Osteoblast (primary cell): ENCODE measurements around the gene TRAPPC11. TPM values are rescaled to one million over a fixed set of nuclear protein-coding genes. Genes with fewer than 3 reads are reported as not detected.

ENCODE experiments used
- DNase-seq: peaks from one replicate; pipeline ENCODE4 v3.0.0; 2011; ENCODE audit warnings: low spot score, mixed read lengths; ENCODE audit not compliant: insufficient read length; ENCODE audit errors: missing footprints
- H2AFZ ChIP-seq: 2 replicates; pipeline ENCODE4 v1.6.0; 2011; ENCODE audit warnings: mild to moderate bottlenecking, low read length
- H3K27ac ChIP-seq: 2 replicates; pipeline ENCODE4 v1.5.1; 2011; ENCODE audit warnings: mild to moderate bottlenecking, low read depth, low read length, moderate library complexity
- H3K27me3 ChIP-seq: 2 replicates; pipeline ENCODE4 v1.6.0; 2012; ENCODE audit warnings: mild to moderate bottlenecking, control low read depth, inconsistent platforms, low read length, moderate library complexity; ENCODE audit not compliant: insufficient read depth
- H3K36me3 ChIP-seq: 2 replicates; pipeline ENCODE4 v1.5.1; 2011; ENCODE audit warnings: mild to moderate bottlenecking, low read length, control low read depth, moderate library complexity; ENCODE audit not compliant: insufficient read depth
- H3K4me1 ChIP-seq: 2 replicates; pipeline ENCODE4 v1.5.1; 2011; ENCODE audit warnings: mild to moderate bottlenecking, low read length, control low read depth, moderate library complexity; ENCODE audit not compliant: insufficient read depth
- H3K4me2 ChIP-seq: 2 replicates; pipeline ENCODE4 v1.6.0; 2011; ENCODE audit warnings: mild to moderate bottlenecking, low read length; ENCODE audit not compliant: insufficient read depth
- H3K4me3 ChIP-seq: fragments of 200-600 bp; sonication (generic); 3 replicates; pipeline ENCODE4 v1.5.1; 2012; ENCODE audit warnings: mild to moderate bottlenecking, low read length, inconsistent platforms; ENCODE audit not compliant: insufficient read depth
- H3K79me2 ChIP-seq: 2 replicates; pipeline ENCODE4 v1.6.0; 2012; ENCODE audit warnings: mild to moderate bottlenecking, low read length, control low read depth, inconsistent platforms; ENCODE audit not compliant: insufficient read depth
- H3K9me3 ChIP-seq: 2 replicates; pipeline ENCODE4 v1.5.1; 2011; ENCODE audit warnings: low read depth, low read length, control low read depth
- H4K20me1 ChIP-seq: 2 replicates; pipeline ENCODE4 v1.6.0; 2012; ENCODE audit warnings: mild to moderate bottlenecking, low read length, control low read depth; ENCODE audit not compliant: insufficient read depth
- CTCF ChIP-seq: IDR thresholded peaks from 2 replicates; pipeline ENCODE4 v1.5.1; 2011; ENCODE audit warnings: mild to moderate bottlenecking, low read depth, low read length, moderate library complexity; ENCODE audit errors: extremely low read depth
- total RNA-seq: library from RNA; depleted of rRNA; stranded (reverse); fragments of >200 nt; gene quantifications from 2 replicates; pipeline ENCODE4 v1.2.3, GENCODE V29; 2012

The TRAPPC11 gene
- total RNA-seq, 1 donor, result 58.3 TPM

GRCh38 chr4:183681119-183681518 lies 22.0 kb downstream of the TRAPPC11 start:
- Histone ChIP-seq H3K9me3 (no peaks in the 10 kb centered on the region), H3K27ac (no peak overlapping the region)

GRCh38 chr4:183686461-183686860 lies 27.4 kb downstream of the TRAPPC11 start:
- H2AFZ ChIP-seq, result no peak overlapping the region
- no peaks in the 10 kb centered on the region for H3K79me2 ChIP-seq
- H3K27me3 ChIP-seq, result no peaks in the 10 kb centered on the region
- no peak overlapping the region for H3K27ac ChIP-seq
- H3K4me1 ChIP-seq, result no peaks in the 10 kb centered on the region
- no peak overlapping the region for H3K4me2 ChIP-seq
- H3K4me3 ChIP-seq, result no peak overlapping the region
- no peak for DNase-seq
- no peaks in the 10 kb centered on the region for H4K20me1 ChIP-seq
- H3K9me3 ChIP-seq, result no peaks in the 10 kb centered on the region
- H3K36me3 ChIP-seq, result peaks cover 67% of the 10 kb centered on the region
- TF ChIP-seq CTCF, result no peak

More at GRCh38 chr4:183681119-183681518, 22.0 kb downstream of the TRAPPC11 start:
- H3K27me3 ChIP-seq, result no peaks in the 10 kb centered on the region
- no peaks in the 10 kb centered on the region for H4K20me1 ChIP-seq
- no peak for DNase-seq
- no peak overlapping the region for H2AFZ ChIP-seq
- no peaks in the 10 kb centered on the region for H3K4me1 ChIP-seq
- no peak overlapping the region for H3K4me3 ChIP-seq
- H3K79me2 ChIP-seq, result no peaks in the 10 kb centered on the region
- H3K4me2 ChIP-seq, result no peak overlapping the region
- TF ChIP-seq CTCF, result no peak
- peaks cover 59% of the 10 kb centered on the region for H3K36me3 ChIP-seq

DNA sequence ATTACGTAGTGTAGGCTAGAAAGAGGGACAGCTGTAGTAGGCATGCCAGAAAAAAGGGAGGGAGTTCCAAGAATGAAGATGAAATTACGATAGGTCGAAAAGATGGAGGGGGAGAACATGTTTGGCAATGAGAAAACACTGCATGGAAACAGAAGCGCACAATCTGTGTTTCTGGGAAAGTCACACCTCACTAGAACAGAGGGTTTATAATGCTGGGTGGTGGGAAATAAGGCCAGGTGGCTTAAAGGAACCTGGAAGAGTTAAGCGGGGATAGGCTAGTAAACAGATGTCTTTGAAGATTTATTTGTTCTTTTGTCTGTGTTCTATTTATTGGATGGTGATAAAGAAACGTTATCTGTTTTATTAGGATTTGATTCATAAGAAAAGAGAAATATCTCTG lies 29.1 kb downstream of the TRAPPC11 start:
- H3K4me1 ChIP-seq, result no peaks in the 10 kb centered on the region
- no peaks in the 10 kb centered on the region for H3K9me3 ChIP-seq
- TF ChIP-seq CTCF, result no peak
- peaks cover 82% of the 10 kb centered on the region for H3K36me3 ChIP-seq
- H3K4me3 ChIP-seq, result no peak overlapping the region
- no peak for DNase-seq
- no peaks in the 10 kb centered on the region for H3K27me3 ChIP-seq
- H3K27ac ChIP-seq, result no peak overlapping the region
- H4K20me1 ChIP-seq, result no peaks in the 10 kb centered on the region
- no peak overlapping the region for H2AFZ ChIP-seq
- no peak overlapping the region for H3K4me2 ChIP-seq
- no peaks in the 10 kb centered on the region for H3K79me2 ChIP-seq

GRCh38 chr4:183691006-183691405 lies 31.9 kb downstream of the TRAPPC11 start:
- Histone ChIP-seq H4K20me1 (no peaks in the 10 kb centered on the region), H2AFZ (no peak overlapping the region), H3K79me2 (no peaks in the 10 kb centered on the region), H3K9me3 (no peaks in the 10 kb centered on the region), H3K27me3 (no peaks in the 10 kb centered on the region), H3K4me2 (no peak overlapping the region), H3K4me3 (no peak overlapping the region), H3K36me3 (peaks cover 76% of the 10 kb centered on the region), H3K4me1 (no peaks in the 10 kb centered on the region), H3K27ac (no peak overlapping the region)
- TF ChIP-seq CTCF, result no peak
- DNase-seq, result no peak
